Medulla oblongata (tissue), 1 donor: ENCODE measurements around the gene SOST.
"Not testable (repeated sequence)": the region's sequence is repeated elsewhere in the genome, so short reads cannot be mapped to it uniquely, and the experiment has no call there.

ENCODE experiments used
- DNase-seq: peaks from one replicate; pipeline ENCODE4 v3.0.0-alpha.2; 2015; ENCODE audit errors: extremely low spot score

SOST gene

GRCh38 chr17:43758497-43759174 lies at the start of gene SOST:
TSS of gene SOST (minus strand) at chr17:43758791. CDS start at chr17:43758741, 50 bp downstream.
- no peak for DNase-seq

GRCh38 chr17:43808076-43808475 lies 49.5 kb upstream of the SOST start:
- DNase-seq = no peak

- no peak for DNase-seq
Measured at GRCh38 chr17:43805117-43805516, 46.5 kb upstream of the SOST start.

- DNase-seq = no peak
Measured at GRCh38 chr17:43803758-43804157, 45.2 kb upstream of the SOST start.

DNA sequence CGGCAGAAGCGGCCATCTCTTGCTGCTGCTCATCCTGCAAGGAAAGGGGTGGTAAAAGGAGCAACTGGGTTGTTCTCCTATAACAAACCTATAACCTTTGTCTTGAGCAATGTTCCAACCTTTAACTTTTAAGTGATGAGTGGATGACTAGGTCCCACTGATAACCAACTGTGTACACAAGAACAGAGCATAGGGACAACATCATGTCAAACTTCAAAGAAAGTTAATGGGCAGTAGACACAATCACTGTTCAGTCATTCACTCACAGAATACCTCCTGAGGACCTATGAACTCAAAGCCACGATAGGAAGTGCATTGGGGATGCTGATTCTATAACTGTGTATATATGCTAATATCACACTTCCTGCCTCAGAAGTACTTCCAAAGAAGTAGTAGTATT lies 43.3 kb upstream of the SOST start:
- no peak for DNase-seq

- peak; percentile 61 for DNase-seq
Measured at GRCh38 chr17:43800736-43801135, 42.1 kb upstream of the SOST start.

GRCh38 chr17:43799047-43799446 lies 40.5 kb upstream of the SOST start:
- DNase-seq = no peak

DNA sequence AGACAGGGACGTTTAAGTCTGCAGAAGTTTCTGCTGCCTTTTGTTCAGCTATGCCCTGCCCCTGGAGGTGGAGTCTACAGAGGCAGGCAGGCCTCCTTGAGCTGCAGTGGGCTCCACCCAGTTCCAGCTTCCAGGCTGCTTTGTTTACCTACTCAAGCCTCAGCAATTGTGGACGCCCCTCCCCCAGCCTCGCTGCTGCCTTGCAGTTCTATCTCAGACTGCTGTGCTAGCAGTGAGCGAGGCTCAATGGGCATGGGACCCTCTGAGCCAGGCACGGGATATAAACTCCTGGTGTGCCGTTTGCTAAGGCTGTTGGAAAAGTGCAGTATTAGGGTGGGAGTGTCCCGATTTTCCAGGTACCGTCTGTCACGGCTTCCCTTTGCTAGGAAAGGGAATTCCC lies 39.4 kb upstream of the SOST start:
- not testable (repeated sequence) for DNase-seq

DNA sequence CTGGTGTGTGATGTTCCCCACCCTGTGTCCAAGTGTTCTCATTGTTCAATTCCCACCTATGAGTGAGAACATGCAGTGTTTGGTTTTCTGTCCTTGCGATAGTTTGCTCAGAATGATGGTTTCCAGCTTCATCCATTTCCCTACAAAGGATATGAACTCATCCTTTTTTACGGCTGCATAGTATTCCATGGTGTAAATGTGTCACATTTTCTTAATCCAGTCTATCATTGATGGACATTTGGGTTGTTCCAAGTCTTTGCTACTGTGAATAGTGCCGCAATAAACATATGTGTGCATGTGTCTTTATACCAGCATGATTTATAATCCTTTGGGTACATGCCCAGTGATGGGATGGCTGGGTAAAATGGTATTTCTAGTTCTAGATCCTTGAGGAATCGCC lies 34.1 kb upstream of the SOST start:
- not testable (repeated sequence) for DNase-seq

GRCh38 chr17:43791589-43791988 lies 33.0 kb upstream of the SOST start:
- no peak for DNase-seq

- no peak for DNase-seq
Measured at GRCh38 chr17:43790311-43790940, 31.8 kb upstream of the SOST start.

DNA sequence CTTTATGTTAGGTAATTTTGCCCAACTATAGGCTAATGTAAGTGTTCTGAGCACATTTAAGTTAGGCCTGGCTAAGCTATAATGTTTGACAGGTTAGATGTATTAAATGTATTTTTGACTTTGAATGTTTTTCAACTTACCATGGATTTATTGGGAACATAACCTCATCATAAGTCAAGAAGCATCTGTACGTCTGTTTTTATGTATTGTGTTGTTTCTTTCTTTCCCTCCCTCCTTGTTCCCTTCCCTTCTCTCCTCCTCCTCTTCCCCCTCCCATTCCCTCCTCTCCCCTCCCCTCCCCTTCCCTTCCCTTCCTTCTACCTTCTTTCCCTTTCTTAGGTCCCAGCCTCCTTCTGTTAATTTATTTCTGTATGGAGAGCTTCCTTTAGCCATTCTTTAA lies 30.9 kb upstream of the SOST start:
- no peak for DNase-seq

DNA sequence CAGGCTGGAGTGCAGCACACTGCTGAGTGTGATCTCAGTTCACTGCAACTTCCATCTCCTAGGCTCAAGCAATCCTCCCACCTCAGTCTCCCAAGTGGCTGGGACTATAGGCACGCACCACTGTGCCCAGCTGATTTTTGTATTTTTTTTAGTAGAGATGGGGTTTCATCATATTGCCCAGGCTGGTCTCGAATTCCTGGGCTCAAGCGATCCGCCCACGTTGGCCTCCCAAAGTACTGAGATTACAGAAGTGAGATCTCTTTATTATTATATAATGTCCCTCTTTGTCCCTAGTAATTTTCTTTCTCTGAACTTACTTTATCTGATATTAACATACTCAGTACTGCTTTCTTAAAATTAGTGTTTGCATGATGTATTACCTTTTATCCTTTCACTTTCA lies 29.9 kb upstream of the SOST start:
- DNase-seq = no peak

GRCh38 chr17:43787728-43788127 lies 29.1 kb upstream of the SOST start:
- DNase-seq = no peak

- DNase-seq = peak; percentile 46
Measured at GRCh38 chr17:43784628-43785101, 26.1 kb upstream of the SOST start.

DNA sequence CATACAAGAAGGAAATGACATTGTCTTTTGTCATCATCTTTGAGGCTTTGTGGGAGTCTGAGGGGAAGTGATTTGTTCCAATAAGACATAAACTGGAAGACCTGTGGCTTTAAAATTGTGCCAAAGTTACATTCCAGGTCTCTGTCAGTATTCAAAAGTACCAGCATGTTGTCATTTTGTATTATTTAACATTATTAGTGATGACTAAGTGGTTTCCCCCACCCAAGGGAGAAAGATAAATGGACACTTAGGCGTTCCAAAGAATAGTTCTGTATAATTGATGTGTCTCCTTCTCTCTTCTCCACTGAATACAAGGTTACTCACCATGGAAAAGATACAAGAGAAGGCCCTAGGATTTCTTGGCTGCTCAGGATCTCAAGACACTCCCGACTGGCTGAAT lies 25.5 kb upstream of the SOST start:
- DNase-seq = no peak

GRCh38 chr17:43782913-43783680 lies 24.5 kb upstream of the SOST start:
- no peak for DNase-seq

DNA sequence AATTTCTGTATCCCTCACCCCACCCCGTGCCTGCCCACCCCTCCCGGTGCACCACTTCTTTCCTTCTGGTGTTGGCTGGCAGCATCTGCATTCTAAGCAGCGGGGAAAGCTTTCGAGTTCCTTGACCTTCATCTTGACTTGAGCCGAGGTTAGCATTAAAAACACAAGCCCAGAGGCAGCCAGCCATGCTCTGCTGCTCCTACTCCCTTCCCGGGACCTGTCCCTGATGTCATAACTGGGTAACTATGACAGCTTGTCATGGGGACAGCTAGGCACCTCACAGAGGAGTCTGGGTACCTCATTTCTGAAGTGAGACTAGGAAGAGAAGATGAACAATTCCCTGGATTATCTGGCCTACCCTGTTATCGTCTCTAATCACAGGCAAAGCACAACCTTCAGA lies 21.5 kb upstream of the SOST start, which contains the start of gene CFAP97D1:
CFAP97D1 (plus strand) TSS at position 301 of the 400 bp plus-strand sequence; CDS start at position 329, 28 bp downstream.
- no peak for DNase-seq

- no peak for DNase-seq
Measured at GRCh38 chr17:43779145-43780125, 20.8 kb upstream of the SOST start.

GRCh38 chr17:43778337-43779144 lies 19.9 kb upstream of the SOST start, which contains the start of gene DUSP3:
TSS of gene DUSP3 (minus strand) at chr17:43778977. CDS start at chr17:43778924, 53 bp downstream.
- DNase-seq = peak; percentile 90
